ENCODE data around the gene NUDT16. TPM values are rescaled to one million over a fixed set of nuclear protein-coding genes. Genes with fewer than 3 reads are reported as not detected.

NUDT16 gene
- total and polyA plus RNA-seq, 4 experiments from 2014 or later, result 4.0 to 16.7 (median 10.6) TPM

Other genes starting within 250 kb of the NUDT16 start
- gene MRPL3, start 121.2 kb downstream of the NUDT16 start, total RNA-seq, result 10 to 100 TPM; 45.8 to 48.1 TPM
- 100 to 1,000 TPM in 1 of 2 donors, 10 to 100 TPM in 1; 82.5 to 110 TPM for gene MRPL3, start 121.2 kb downstream of the NUDT16 start, polyA plus RNA-seq

All from CD4-positive, alpha-beta memory T cell (primary cell).